ENCODE data around the gene GMIP. TPM values are rescaled to one million over a fixed set of nuclear protein-coding genes. Genes with fewer than 3 reads are reported as not detected.

GMIP gene
- total RNA-seq, 4 donors from 2014 or later, result 12.9 to 23.5 (median 17.3) TPM

DNA sequence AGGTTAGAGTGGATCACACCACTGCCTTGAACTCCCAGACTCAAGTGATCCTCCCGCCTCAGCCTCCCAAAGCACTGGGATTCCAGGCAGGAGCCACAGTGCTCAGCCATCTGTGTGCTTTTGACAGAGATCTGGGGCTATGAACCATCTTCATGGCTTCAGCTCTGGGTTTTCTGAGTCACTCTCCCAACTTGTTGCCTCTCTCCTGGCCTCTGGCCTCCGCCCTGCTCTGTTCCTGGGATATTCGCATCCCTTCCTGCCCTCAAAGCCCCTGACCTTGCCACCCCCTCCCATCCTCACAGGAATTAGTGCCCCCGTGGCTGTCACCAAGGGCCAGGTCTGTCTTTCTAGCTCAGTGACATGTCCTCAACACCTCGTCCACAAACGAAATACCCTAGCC lies 5.7 kb upstream of the GMIP start:
- intact Hi-C loops (cut with DNase I), result no loop called here
- Histone ChIP-seq H3K4me1 (no peaks in the 10 kb centered on the region), H3K36me3 (peaks cover 70 to 75% of the 10 kb centered on the region in 2 donors), H3K4me3 (replicated peaks in 1 of 3) (no peak overlapping the region), H3K27ac (no peak overlapping the region), H3K27me3 (no peaks in the 10 kb centered on the region), H3K9me3 (no peaks in the 10 kb centered on the region)
- TF ChIP-seq POLR2A (IDR thresholded peaks at IDR 0.05), result no peak
- TF ChIP-seq, protein P1, sequence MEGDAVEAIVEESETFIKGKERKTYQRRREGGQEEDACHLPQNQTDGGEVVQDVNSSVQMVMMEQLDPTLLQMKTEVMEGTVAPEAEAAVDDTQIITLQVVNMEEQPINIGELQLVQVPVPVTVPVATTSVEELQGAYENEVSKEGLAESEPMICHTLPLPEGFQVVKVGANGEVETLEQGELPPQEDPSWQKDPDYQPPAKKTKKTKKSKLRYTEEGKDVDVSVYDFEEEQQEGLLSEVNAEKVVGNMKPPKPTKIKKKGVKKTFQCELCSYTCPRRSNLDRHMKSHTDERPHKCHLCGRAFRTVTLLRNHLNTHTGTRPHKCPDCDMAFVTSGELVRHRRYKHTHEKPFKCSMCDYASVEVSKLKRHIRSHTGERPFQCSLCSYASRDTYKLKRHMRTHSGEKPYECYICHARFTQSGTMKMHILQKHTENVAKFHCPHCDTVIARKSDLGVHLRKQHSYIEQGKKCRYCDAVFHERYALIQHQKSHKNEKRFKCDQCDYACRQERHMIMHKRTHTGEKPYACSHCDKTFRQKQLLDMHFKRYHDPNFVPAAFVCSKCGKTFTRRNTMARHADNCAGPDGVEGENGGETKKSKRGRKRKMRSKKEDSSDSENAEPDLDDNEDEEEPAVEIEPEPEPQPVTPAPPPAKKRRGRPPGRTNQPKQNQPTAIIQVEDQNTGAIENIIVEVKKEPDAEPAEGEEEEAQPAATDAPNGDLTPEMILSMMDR (IDR thresholded peaks at IDR 0.05), result no peak
- no peak for DNase-seq
- 90 to 97% methylated on average over 6 of the region's 6 CpGs for WGBS, 2 donors

GRCh38 chr19:19647037-19647835 lies 3.8 kb upstream of the GMIP start:
- no peak overlapping the region for H3K27ac ChIP-seq
- peaks cover 51 to 56% of the 10 kb centered on the region in 2 donors for H3K36me3 ChIP-seq
- WGBS, 2 donors, result 96% methylated on average over 14 to 24 of the region's 29 CpGs
- no peak overlapping the region for H3K4me3 ChIP-seq (replicated peaks in 1 of 3)
- DNase-seq, result no peak
- H3K27me3 ChIP-seq, result no peaks in the 10 kb centered on the region
- intact Hi-C loops (cut with DNase I), result no loop called here
- TF ChIP-seq, protein P1 (IDR thresholded peaks at IDR 0.05), result no peak
- no peak for TF ChIP-seq POLR2A (IDR thresholded peaks at IDR 0.05)
- no peaks in the 10 kb centered on the region for H3K9me3 ChIP-seq
- H3K4me1 ChIP-seq, result peaks cover 8 to 14% of the 10 kb centered on the region in 2 donors

GRCh38 chr19:19645233-19645870 lies 1.9 kb upstream of the GMIP start:
- no peaks in the 10 kb centered on the region for H3K27me3 ChIP-seq
- TF ChIP-seq, protein P1 (IDR thresholded peaks at IDR 0.05), result no peak
- no peak for TF ChIP-seq POLR2A (IDR thresholded peaks at IDR 0.05)
- H3K36me3 ChIP-seq, result peaks cover 32 to 40% of the 10 kb centered on the region in 2 donors
- H3K9me3 ChIP-seq, result no peaks in the 10 kb centered on the region
- 93 to 96% methylated on average over 11 to 17 of the region's 17 CpGs for WGBS, 2 donors
- H3K4me1 ChIP-seq, result peaks cover 8 to 14% of the 10 kb centered on the region in 2 donors
- intact Hi-C loops (cut with DNase I), result no loop called here
- no peak overlapping the region for H3K4me3 ChIP-seq (replicated peaks in 1 of 3)
- DNase-seq, result no peak
- no peak overlapping the region for H3K27ac ChIP-seq

GRCh38 chr19:19644054-19644388 lies 564 bp upstream of the GMIP start:
- no peak for TF ChIP-seq POLR2A (IDR thresholded peaks at IDR 0.05)
- TF ChIP-seq, protein P1 (IDR thresholded peaks at IDR 0.05), result no peak
- peaks cover 29 to 32% of the 10 kb centered on the region in 2 donors for H3K36me3 ChIP-seq
- H3K9me3 ChIP-seq, result no peaks in the 10 kb centered on the region
- peaks cover 8 to 14% of the 10 kb centered on the region in 2 donors for H3K4me1 ChIP-seq
- no peaks in the 10 kb centered on the region for H3K27me3 ChIP-seq
- DNase-seq, result no peak
- peak overlapping the region in 2 of 3 donors; percentile 52 to 63 for H3K4me3 ChIP-seq (replicated peaks in 1 of 3)
- intact Hi-C loops (cut with DNase I), result no loop called here
- H3K27ac ChIP-seq, result no peak overlapping the region
- 29 to 43% methylated on average over 3 to 5 of the region's 5 CpGs for WGBS, 2 donors

Measured in thyroid gland (tissue), 4 donors.